HepG2 (cell line): ENCODE data around the gene HSPA1A. TPM values are rescaled to one million over a fixed set of nuclear protein-coding genes. Genes with fewer than 3 reads are reported as not detected.

ENCODE experiments used
- AHDC1 ChIP-seq: sonication (generic); formaldehyde crosslinking; IDR thresholded peaks from 2 replicates; pipeline ENCODE4 v1.5.1; 2020; ENCODE audit warnings: mild to moderate bottlenecking, missing genetic modification reagents, borderline replicate concordance
- CSRNP2 ChIP-seq: sonication (generic); formaldehyde crosslinking; conservative IDR thresholded peaks from 2 replicates; pipeline ENCODE4 v1.8.0; 2022; ENCODE audit warnings: low read depth, missing genetic modification reagents
- DRAP1 ChIP-seq: IDR thresholded peaks from 2 replicates; pipeline ENCODE4 v1.6.1; 2016; ENCODE audit warnings: missing genetic modification reagents, missing compliant biosample characterization
- GPN1 ChIP-seq: sonication (generic); formaldehyde crosslinking; IDR thresholded peaks from 2 replicates; pipeline ENCODE4 v1.5.1; 2020; ENCODE audit warnings: missing genetic modification reagents, borderline replicate concordance
- MAZ ChIP-seq, 2 experiments: sonication (generic) in 1 of 2; formaldehyde crosslinking in 1 of 2; IDR thresholded peaks; 2 replicates each; pipeline versions ENCODE4 v1.5.0 to v1.6.1; 2012 to 2020; ENCODE audit warnings: low read depth in 2 of 2, mild to moderate bottlenecking in 2 of 2, borderline replicate concordance in 1 of 2, improper control_type of control experiment in 1 of 2, low read length in 1 of 2, missing genetic modification reagents in 1 of 2, moderate library complexity in 1 of 2
- NFIB ChIP-seq: sonication (generic); formaldehyde crosslinking; IDR thresholded peaks from 2 replicates; pipeline ENCODE4 v1.9.0; 2021; ENCODE audit warnings: missing genetic modification reagents, mild to moderate bottlenecking, borderline replicate concordance
- TSC22D2 ChIP-seq: sonication (generic); formaldehyde crosslinking; IDR thresholded peaks from 2 replicates; pipeline ENCODE4 v1.5.1; 2020; ENCODE audit warnings: missing genetic modification reagents, mild to moderate bottlenecking, borderline replicate concordance
- ZNF407 ChIP-seq: sonication (generic); formaldehyde crosslinking; IDR thresholded peaks from one replicate; pipeline ENCODE4 v1.5.1; 2020; ENCODE audit warnings: mild to moderate bottlenecking, missing genetic modification reagents; ENCODE audit errors: not compliant biosample characterization
- ZXDC ChIP-seq: sonication (generic); formaldehyde crosslinking; IDR thresholded peaks from 2 replicates; pipeline ENCODE4 v1.5.0; 2020; ENCODE audit warnings: mild to moderate bottlenecking, missing genetic modification reagents
- polyA plus RNA-seq, 8 experiments: library from polyadenylated mRNA; depleted of rRNA in 3 of 8; stranded (reverse) in 7 of 8; unstranded in 1 of 8; fragments of >200 nt; fragmentation: Illumina TruSeq in 4 of 8; extraction: Trizol in 4 of 8; gene quantifications; 2 replicates each; pipeline versions ENCODE4 v1.2.1 to v1.2.3, GENCODE V29; 2011 to 2016; ENCODE audit warnings: low read depth in 4 of 8, missing spikeins in 1 of 8, mixed read lengths in 1 of 8; ENCODE audit not compliant: insufficient read depth in 1 of 8
- total RNA-seq, 5 experiments: library from RNA; depleted of rRNA; stranded (reverse); fragments of >200 nt; fragmentation: Illumina TruSeq; extraction: Trizol; gene quantifications; 2 replicates each; pipeline ENCODE4 v1.2.3, GENCODE V29; 2016; ENCODE audit warnings: low read depth in 1 of 5

HSPA1A gene
- total and polyA plus RNA-seq, 2 of the 13 experiments (the other 11 are each of a cell fraction or from before 2014, with no cell fraction given): 44.5 to 85.0 TPM

GRCh38 chr6:31814677-31815024 lies 692 bp upstream of the HSPA1A start (continued):
- no peak for TF ChIP-seq NFIB
- no peak for TF ChIP-seq ZXDC (CRISPR knock-in tag)
- no peak for TF ChIP-seq TSC22D2 (CRISPR knock-in tag)
- TF ChIP-seq DRAP1: peak; percentile 75; the same call in 1 of the 2 replicates
- peak; percentile 67; the same call in 1 of the 2 replicates for TF ChIP-seq MAZ (IDR thresholded peaks at IDR 0.05; ENCODE audit: borderline replicate concordance, low read depth, low read length)
- TF ChIP-seq MAZ (CRISPR knock-in tag; IDR thresholded peaks at IDR 0.05; ENCODE audit: low read depth): no peak
- no peak for TF ChIP-seq CSRNP2 (CRISPR knock-in tag)
- TF ChIP-seq AHDC1: no peak; the same call in 1 of the 2 replicates
- TF ChIP-seq ZNF407 (CRISPR knock-in tag): no peak
- no peak for TF ChIP-seq GPN1 (CRISPR knock-in tag)
